ENCODE results near the gene CAPZB.

The CAPZB gene

GRCh38 chr1:19406680-19407079 is 78.7 kb downstream of the CAPZB start:
- Histone ChIP-seq H3K9ac (ENCODE audit: low read depth, low read length) (no peak overlapping the region), H3K9me3 (ENCODE audit: control insufficient read depth, insufficient read depth, low read length) (no peaks in the 10 kb centered on the region), H3K4me1 (ENCODE audit: control insufficient read depth, insufficient read depth, low read length) (peaks cover 20% of the 10 kb centered on the region), H3K27me3 (ENCODE audit: control insufficient read depth, insufficient read depth, low read length) (no peaks in the 10 kb centered on the region), H3K36me3 (ENCODE audit: control insufficient read depth, insufficient read depth, low read length) (peaks cover 4% of the 10 kb centered on the region), H3K4me3 (ENCODE audit: low read depth, low read length) (no peak overlapping the region)

- peaks cover 4% of the 10 kb centered on the region for H3K36me3 ChIP-seq (ENCODE audit: control insufficient read depth, insufficient read depth, low read length)
Measured at GRCh38 chr1:19405761-19406487, 79.4 kb downstream of the CAPZB start.

DNA sequence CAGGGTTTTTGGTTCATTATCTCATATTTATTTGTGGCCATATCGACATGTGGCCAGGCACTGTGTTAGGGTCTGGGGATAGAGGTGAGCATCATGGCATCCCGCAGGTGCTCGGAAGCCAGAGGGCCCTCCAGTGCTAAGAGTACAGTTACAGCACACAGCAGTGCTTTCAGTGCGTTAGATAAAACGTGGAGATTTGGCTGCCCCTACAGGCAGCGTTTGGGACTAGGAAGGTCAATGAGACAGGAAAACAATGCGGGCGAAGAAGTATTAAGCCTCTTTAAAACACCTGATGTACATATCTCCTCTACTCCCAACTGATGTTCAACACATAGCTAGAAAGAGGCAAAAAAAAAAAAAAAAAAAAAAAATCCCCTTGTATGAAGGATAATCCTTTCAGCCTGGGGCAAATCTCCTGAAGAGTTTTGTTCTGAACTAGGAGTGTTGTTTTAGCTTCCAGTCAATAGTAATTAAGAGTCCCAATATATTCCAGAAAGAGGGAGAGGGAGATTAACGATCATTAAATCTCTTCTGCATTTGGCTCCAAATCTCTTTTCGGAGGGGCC is 80.1 kb downstream of the CAPZB start:
- H3K9ac ChIP-seq (ENCODE audit: low read depth, low read length): no peak overlapping the region
- peaks cover 26% of the 10 kb centered on the region for H3K4me1 ChIP-seq (ENCODE audit: control insufficient read depth, insufficient read depth, low read length)
- peaks cover 4% of the 10 kb centered on the region for H3K36me3 ChIP-seq (ENCODE audit: control insufficient read depth, insufficient read depth, low read length)
- H3K9me3 ChIP-seq (ENCODE audit: control insufficient read depth, insufficient read depth, low read length): no peaks in the 10 kb centered on the region
- H3K4me3 ChIP-seq (ENCODE audit: low read depth, low read length): no peak overlapping the region
- no peaks in the 10 kb centered on the region for H3K27me3 ChIP-seq (ENCODE audit: control insufficient read depth, insufficient read depth, low read length)

More at GRCh38 chr1:19405761-19406487, 79.4 kb downstream of the CAPZB start:
- no peaks in the 10 kb centered on the region for H3K27me3 ChIP-seq (ENCODE audit: control insufficient read depth, insufficient read depth, low read length)
- no peak overlapping the region for H3K9ac ChIP-seq (ENCODE audit: low read depth, low read length)
- peaks cover 24% of the 10 kb centered on the region for H3K4me1 ChIP-seq (ENCODE audit: control insufficient read depth, insufficient read depth, low read length)
- no peak overlapping the region for H3K4me3 ChIP-seq (ENCODE audit: low read depth, low read length)
- H3K9me3 ChIP-seq (ENCODE audit: control insufficient read depth, insufficient read depth, low read length): no peaks in the 10 kb centered on the region

- Histone ChIP-seq H3K27me3 (ENCODE audit: control insufficient read depth, insufficient read depth, low read length) (no peaks in the 10 kb centered on the region), H3K4me3 (ENCODE audit: low read depth, low read length) (no peak overlapping the region), H3K36me3 (ENCODE audit: control insufficient read depth, insufficient read depth, low read length) (peaks cover 4% of the 10 kb centered on the region), H3K9ac (ENCODE audit: low read depth, low read length) (no peak overlapping the region), H3K4me1 (ENCODE audit: control insufficient read depth, insufficient read depth, low read length) (peaks cover 26% of the 10 kb centered on the region), H3K9me3 (ENCODE audit: control insufficient read depth, insufficient read depth, low read length) (no peaks in the 10 kb centered on the region)
Measured at GRCh38 chr1:19404748-19405147, 80.6 kb downstream of the CAPZB start.

DNA sequence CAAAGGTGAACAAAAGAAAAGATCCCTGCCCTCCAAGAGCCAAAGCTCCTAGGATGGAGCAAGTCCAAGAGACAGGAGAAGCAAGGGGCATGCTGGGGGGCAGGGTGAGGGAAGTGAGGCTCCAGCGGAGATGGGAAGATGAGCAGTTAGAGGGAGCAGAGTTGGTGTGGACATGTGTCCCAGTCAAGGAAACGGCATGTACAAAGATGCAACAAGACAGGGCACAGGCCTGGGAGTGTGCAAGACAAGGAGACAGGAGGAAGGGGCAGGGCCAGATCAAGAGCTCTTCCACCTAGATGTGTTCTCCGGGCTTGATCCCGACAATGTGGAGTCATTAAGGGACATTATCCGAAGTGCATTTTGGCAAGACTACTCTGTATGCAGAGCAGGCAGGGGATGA is 82.1 kb downstream of the CAPZB start:
- Histone ChIP-seq H3K27me3 (ENCODE audit: control insufficient read depth, insufficient read depth, low read length) (no peaks in the 10 kb centered on the region), H3K4me1 (ENCODE audit: control insufficient read depth, insufficient read depth, low read length) (peaks cover 26% of the 10 kb centered on the region), H3K9me3 (ENCODE audit: control insufficient read depth, insufficient read depth, low read length) (no peaks in the 10 kb centered on the region), H3K9ac (ENCODE audit: low read depth, low read length) (peak overlapping the region; percentile 1), H3K4me3 (ENCODE audit: low read depth, low read length) (no peak overlapping the region), H3K36me3 (ENCODE audit: control insufficient read depth, insufficient read depth, low read length) (peaks cover 9% of the 10 kb centered on the region)

DNA sequence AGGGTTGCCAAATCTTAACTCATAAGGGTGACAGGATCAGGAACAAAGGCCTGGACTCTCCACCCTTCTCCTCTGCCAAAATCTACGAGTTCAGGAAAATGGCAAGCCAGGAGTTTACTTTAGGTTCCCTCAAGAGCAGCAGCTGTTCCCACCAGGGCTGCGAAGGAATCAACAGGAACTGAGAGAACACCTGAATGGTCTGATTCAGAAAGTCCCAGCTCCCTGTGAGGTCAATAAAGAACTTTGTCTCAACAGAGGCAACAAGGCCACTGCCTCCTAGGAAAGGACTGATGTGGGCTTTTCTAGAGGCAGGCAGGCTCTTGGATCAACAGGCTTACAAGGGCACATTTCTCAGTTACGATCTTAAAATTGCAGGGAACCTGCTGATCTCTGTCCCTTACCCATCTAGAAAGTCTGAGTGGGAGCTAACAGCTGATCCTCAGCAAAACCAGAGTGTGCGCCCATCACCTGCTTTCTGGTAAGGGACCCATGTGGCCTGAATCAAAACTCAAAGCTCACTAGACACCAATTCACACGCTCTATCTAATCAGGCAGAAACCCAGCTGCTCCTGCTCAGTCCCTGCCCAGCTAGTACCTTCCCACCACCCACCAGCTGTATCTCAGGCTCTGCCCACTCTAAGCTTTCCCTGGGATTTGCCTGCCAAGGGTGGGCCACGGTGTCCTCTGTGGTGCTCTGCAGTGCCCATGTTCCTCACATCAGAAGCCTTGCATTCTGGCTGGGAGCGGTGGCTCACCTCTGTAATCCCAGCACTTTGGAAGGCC is 83.1 kb downstream of the CAPZB start:
- no peak overlapping the region for H3K4me3 ChIP-seq (ENCODE audit: low read depth, low read length)
- peaks cover 24% of the 10 kb centered on the region for H3K4me1 ChIP-seq (ENCODE audit: control insufficient read depth, insufficient read depth, low read length)
- no peaks in the 10 kb centered on the region for H3K27me3 ChIP-seq (ENCODE audit: control insufficient read depth, insufficient read depth, low read length)
- H3K9me3 ChIP-seq (ENCODE audit: control insufficient read depth, insufficient read depth, low read length): no peaks in the 10 kb centered on the region
- H3K9ac ChIP-seq (ENCODE audit: low read depth, low read length): peak overlapping the region; percentile 24
- peaks cover 14% of the 10 kb centered on the region for H3K36me3 ChIP-seq (ENCODE audit: control insufficient read depth, insufficient read depth, low read length)

DNA sequence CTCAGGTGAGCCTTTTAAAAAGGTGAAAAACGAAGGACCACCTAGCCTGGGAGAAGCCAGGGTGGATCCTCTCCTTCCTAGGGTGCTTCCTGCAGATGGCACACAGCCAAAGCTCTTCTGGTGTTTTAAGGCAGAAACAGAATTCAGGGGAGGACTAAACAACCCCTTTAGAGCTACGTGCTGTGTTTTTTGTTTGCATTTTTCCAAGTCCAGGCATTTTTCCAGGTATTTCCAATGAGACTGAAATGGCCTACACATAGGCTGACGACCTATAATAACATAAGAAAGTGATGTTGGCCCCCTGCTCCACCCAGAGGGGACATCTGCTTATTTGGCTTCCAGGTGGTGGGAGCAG is 83.8 kb downstream of the CAPZB start:
- no peaks in the 10 kb centered on the region for H3K9me3 ChIP-seq (ENCODE audit: control insufficient read depth, insufficient read depth, low read length)
- no peaks in the 10 kb centered on the region for H3K27me3 ChIP-seq (ENCODE audit: control insufficient read depth, insufficient read depth, low read length)
- H3K4me1 ChIP-seq (ENCODE audit: control insufficient read depth, insufficient read depth, low read length): peaks cover 19% of the 10 kb centered on the region
- no peak overlapping the region for H3K4me3 ChIP-seq (ENCODE audit: low read depth, low read length)
- peak overlapping the region; percentile 55 for H3K9ac ChIP-seq (ENCODE audit: low read depth, low read length)
- peaks cover 14% of the 10 kb centered on the region for H3K36me3 ChIP-seq (ENCODE audit: control insufficient read depth, insufficient read depth, low read length)

DNA sequence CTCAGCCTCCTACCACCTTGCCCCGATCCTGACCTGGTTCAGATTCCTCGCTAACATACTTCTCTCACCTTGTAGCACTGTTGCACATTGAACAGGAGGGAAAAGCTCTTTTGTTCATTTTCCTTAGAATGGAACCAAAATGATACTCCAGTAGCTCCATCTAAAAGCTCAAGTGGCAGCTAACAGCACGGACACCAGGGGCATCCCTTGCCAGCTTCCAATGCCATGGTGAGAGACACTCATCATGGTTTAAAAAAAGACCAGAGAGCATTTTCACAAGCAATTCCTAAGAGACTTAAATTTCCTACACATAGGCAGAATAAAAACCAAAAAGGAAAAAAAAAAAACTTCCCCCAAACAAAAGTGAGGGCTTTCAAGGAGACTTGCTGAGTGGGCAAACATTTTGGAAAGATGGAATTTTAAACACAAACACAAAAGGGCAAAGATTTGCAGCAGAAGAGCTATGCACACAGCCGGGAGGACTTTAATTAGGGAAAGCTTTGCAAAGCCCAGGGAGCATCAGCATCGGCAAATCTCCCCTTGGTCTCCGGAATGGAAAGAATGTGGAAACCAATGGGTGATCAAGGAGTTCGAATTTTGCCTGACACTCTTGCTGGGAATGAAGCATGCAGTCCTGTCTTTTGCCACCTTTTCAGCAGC is 84.3 kb downstream of the CAPZB start:
- Histone ChIP-seq H3K9me3 (ENCODE audit: control insufficient read depth, insufficient read depth, low read length) (no peaks in the 10 kb centered on the region), H3K4me1 (ENCODE audit: control insufficient read depth, insufficient read depth, low read length) (peaks cover 13% of the 10 kb centered on the region), H3K36me3 (ENCODE audit: control insufficient read depth, insufficient read depth, low read length) (peaks cover 15% of the 10 kb centered on the region), H3K9ac (ENCODE audit: low read depth, low read length) (no peak overlapping the region), H3K27me3 (ENCODE audit: control insufficient read depth, insufficient read depth, low read length) (no peaks in the 10 kb centered on the region), H3K4me3 (ENCODE audit: low read depth, low read length) (no peak overlapping the region)

GRCh38 chr1:19400192-19400611 is 85.1 kb downstream of the CAPZB start:
- no peak overlapping the region for H3K9ac ChIP-seq (ENCODE audit: low read depth, low read length)
- H3K36me3 ChIP-seq (ENCODE audit: control insufficient read depth, insufficient read depth, low read length): peaks cover 17% of the 10 kb centered on the region
- H3K27me3 ChIP-seq (ENCODE audit: control insufficient read depth, insufficient read depth, low read length): no peaks in the 10 kb centered on the region
- no peaks in the 10 kb centered on the region for H3K9me3 ChIP-seq (ENCODE audit: control insufficient read depth, insufficient read depth, low read length)
- no peak overlapping the region for H3K4me3 ChIP-seq (ENCODE audit: low read depth, low read length)
- H3K4me1 ChIP-seq (ENCODE audit: control insufficient read depth, insufficient read depth, low read length): peaks cover 16% of the 10 kb centered on the region

- Histone ChIP-seq H3K9ac (ENCODE audit: low read depth, low read length) (no peak overlapping the region), H3K36me3 (ENCODE audit: control insufficient read depth, insufficient read depth, low read length) (peaks cover 15% of the 10 kb centered on the region), H3K27me3 (ENCODE audit: control insufficient read depth, insufficient read depth, low read length) (no peaks in the 10 kb centered on the region), H3K4me3 (ENCODE audit: low read depth, low read length) (no peak overlapping the region), H3K4me1 (ENCODE audit: control insufficient read depth, insufficient read depth, low read length) (peaks cover 16% of the 10 kb centered on the region), H3K9me3 (ENCODE audit: control insufficient read depth, insufficient read depth, low read length) (no peaks in the 10 kb centered on the region)
Measured at GRCh38 chr1:19398309-19398760, 87.0 kb downstream of the CAPZB start.

DNA sequence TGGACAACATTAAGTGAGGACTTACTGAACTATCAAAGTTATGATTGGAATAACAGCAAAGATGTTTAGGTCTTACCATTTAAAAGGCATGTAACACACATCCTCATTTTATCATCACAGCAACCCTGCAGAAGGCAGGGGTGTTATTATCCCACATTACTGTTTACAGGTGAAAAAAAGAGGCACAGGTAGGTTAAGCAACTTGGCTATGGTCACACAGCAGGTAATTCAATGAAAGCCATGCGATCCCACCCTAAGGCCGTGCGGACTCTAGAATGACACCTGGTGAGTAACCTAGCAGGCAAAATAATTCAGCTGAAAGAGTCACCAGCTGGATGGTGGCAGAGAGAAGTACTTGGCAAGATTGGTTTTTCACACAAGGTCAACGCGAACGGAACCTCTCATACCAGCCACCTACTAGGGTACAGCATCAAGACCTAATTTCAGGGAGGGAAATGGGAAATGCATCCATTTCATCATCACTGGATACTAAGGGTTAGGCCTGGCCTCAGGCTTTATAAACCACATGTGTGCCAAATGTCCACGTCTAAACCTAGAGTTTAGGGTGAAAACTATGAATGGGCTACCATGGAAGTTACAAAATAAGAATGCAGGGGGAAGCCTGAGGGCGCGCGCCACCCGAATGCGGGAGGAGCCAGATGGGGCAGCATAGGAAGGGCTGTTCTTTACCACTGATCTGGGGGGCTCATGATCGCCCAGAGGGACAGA is 88.0 kb downstream of the CAPZB start:
- peaks cover 16% of the 10 kb centered on the region for H3K4me1 ChIP-seq (ENCODE audit: control insufficient read depth, insufficient read depth, low read length)
- peaks cover 13% of the 10 kb centered on the region for H3K36me3 ChIP-seq (ENCODE audit: control insufficient read depth, insufficient read depth, low read length)
- no peak overlapping the region for H3K9ac ChIP-seq (ENCODE audit: low read depth, low read length)
- no peak overlapping the region for H3K4me3 ChIP-seq (ENCODE audit: low read depth, low read length)
- no peaks in the 10 kb centered on the region for H3K9me3 ChIP-seq (ENCODE audit: control insufficient read depth, insufficient read depth, low read length)
- no peaks in the 10 kb centered on the region for H3K27me3 ChIP-seq (ENCODE audit: control insufficient read depth, insufficient read depth, low read length)

Data from iPS-15b (cell line).